Measurements from ENCODE around the gene SIPA1L3.

DNA sequence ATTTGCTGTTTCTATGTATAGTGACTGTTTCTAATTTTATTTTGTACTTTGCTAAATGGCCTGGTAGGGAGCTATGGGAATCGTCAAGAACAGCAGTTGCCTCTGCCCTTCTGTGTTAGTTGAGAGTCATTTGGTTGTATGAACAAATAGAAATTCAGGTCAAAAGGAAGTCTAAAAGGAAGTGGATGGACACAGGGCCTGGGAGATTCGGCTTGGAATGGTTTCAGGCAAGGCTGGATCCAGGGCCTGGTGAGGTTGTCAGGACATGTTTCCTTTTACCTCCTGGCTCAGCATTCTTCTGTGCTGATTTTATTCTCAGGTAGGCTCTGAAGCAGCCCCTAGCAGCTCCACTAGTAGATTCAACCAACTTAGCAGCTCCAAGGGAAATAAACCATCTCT is 118.9 kb downstream of the SIPA1L3 start:
- TF ChIP-seq CTCF (IDR thresholded peaks at IDR 0.05) (no peak), POLR2A (IDR thresholded peaks at IDR 0.05) (no peak)
